A549 (cell line): ENCODE results near the gene RASA3. TPM values are rescaled to one million over a fixed set of nuclear protein-coding genes. Genes with fewer than 3 reads are reported as not detected.

Experiments used
- ATAC-seq, 2 experiments: fragments of 200-7000 bp in 1 of 2; fragments of >200 bp in 1 of 2; cut with Nextera tagmentation in 1 of 2; cut with Tn5 transposase in 1 of 2; 3 replicates each; pipeline versions ENCODE4 v1.8.0 to v1.9.1; 2018 to 2020; ENCODE audit warnings: mild to moderate bottlenecking in 1 of 2, moderate library complexity in 1 of 2
- CTCF ChIA-PET: fragments of 300-600 bp; sonication (Branson Sonifier 250); formaldehyde crosslinking; extraction: SDS; loops from one replicate; lab custom pipeline; 2021; ENCODE audit warnings: antibody characterized with exemption, inconsistent platforms; lab: Yijun Ruan, JAX
- POLR2A ChIA-PET: fragments of 350-600 bp; formaldehyde crosslinking; extraction: SDS; loops from one replicate; lab custom pipeline; 2021; ENCODE audit warnings: antibody characterized with exemption, inconsistent platforms; lab: Yijun Ruan, JAX
- DNase-seq, 2 experiments: peaks; one replicate each; pipeline versions ENCODE4 v3.0.0 to v3.0.0-alpha.2; 2011 to 2016; ENCODE audit warnings: low read depth in 1 of 2, low spot score in 1 of 2
- FAIRE-seq: peaks from 2 replicates; lab custom pipeline; 2011; peaks lifted over from hg19 to GRCh38; lab: Jason Lieb, UNC
- H3K27ac ChIP-seq, 2 experiments: fragments of >200 bp; sonication (Bioruptor Twin); formaldehyde crosslinking; 3 replicates each; pipeline ENCODE4 v1.5.1; 2016 to 2017
- H3K4me1 ChIP-seq: fragments of >200 bp; sonication (Bioruptor Twin); formaldehyde crosslinking; 3 replicates; pipeline ENCODE4 v1.6.1; 2016
- H3K4me2 ChIP-seq: fragments of >200 bp; sonication (Bioruptor Twin); formaldehyde crosslinking; 3 replicates; pipeline ENCODE4 v1.6.1; 2016
- H3K4me3 ChIP-seq: fragments of >200 bp; sonication (Bioruptor Twin); formaldehyde crosslinking; 3 replicates; pipeline ENCODE4 v1.5.1; 2016
- H3K9me3 ChIP-seq: fragments of >200 bp; sonication (Bioruptor Twin); formaldehyde crosslinking; 3 replicates; pipeline ENCODE4 v1.6.1; 2016
- BHLHE40 ChIP-seq: IDR thresholded peaks from 2 replicates; pipeline ENCODE4 v1.6.1; 2012; ENCODE audit warnings: low read depth, low read length, inconsistent platforms
- CEBPB ChIP-seq, 2 experiments: fragments of >200 bp in 1 of 2; sonication (Bioruptor Twin) in 1 of 2; formaldehyde crosslinking in 1 of 2; IDR thresholded peaks; 2 replicates each; pipeline ENCODE4 v1.6.1; 2012 to 2016
- CHD2 ChIP-seq: fragments of 150-350 bp; IDR thresholded peaks from 2 replicates; pipeline ENCODE4 v1.6.1; 2014; ENCODE audit warnings: low read length; ENCODE audit not compliant: partially characterized antibody
- CHD4 ChIP-seq: fragments of 200-600 bp; sonication (generic); IDR thresholded peaks from 2 replicates; pipeline ENCODE4 v1.6.1; 2016; ENCODE audit warnings: antibody characterized with exemption, mild to moderate bottlenecking, borderline replicate concordance
- EHF ChIP-seq: fragments of 250-450 bp; sonication (Bioruptor Pico); IDR thresholded peaks from 2 replicates; pipeline ENCODE4 v1.5.0; 2020; ENCODE audit warnings: mild to moderate bottlenecking
- FOSL2 ChIP-seq, 2 experiments: fragments of 450-650 bp in 1 of 2; fragments of >200 bp in 1 of 2; sonication (Bioruptor Twin) in 1 of 2; formaldehyde crosslinking; IDR thresholded peaks; 2 replicates each; pipeline versions ENCODE4 v1.5.0 to v1.6.1; 2016 to 2020; ENCODE audit warnings: mild to moderate bottlenecking in 1 of 2, moderate library complexity in 1 of 2
- FOXS1 ChIP-seq: fragments of 250-450 bp; sonication (Bioruptor Pico); IDR thresholded peaks from 2 replicates; pipeline ENCODE4 v1.5.0; 2020; ENCODE audit warnings: mild to moderate bottlenecking, moderate library complexity
- HEYL ChIP-seq: fragments of 250-450 bp; sonication (Bioruptor Pico); IDR thresholded peaks from 2 replicates; pipeline ENCODE4 v1.8.0; 2021; ENCODE audit warnings: mild to moderate bottlenecking, moderate library complexity
- HMGXB4 ChIP-seq: fragments of 250-450 bp; sonication (Bioruptor Pico); IDR thresholded peaks from 2 replicates; pipeline ENCODE4 v1.5.0; 2021; ENCODE audit warnings: mild to moderate bottlenecking, moderate library complexity, borderline replicate concordance
- HOXB5 ChIP-seq: fragments of 250-450 bp; sonication (Bioruptor Pico); IDR thresholded peaks from 2 replicates; pipeline ENCODE4 v1.5.0; 2020; ENCODE audit warnings: mild to moderate bottlenecking, moderate library complexity
- KDM5A ChIP-seq: fragments of 200-600 bp; sonication (generic); IDR thresholded peaks from 2 replicates; pipeline ENCODE4 v1.6.1; 2016; ENCODE audit warnings: antibody characterized with exemption, mild to moderate bottlenecking
- MYC ChIP-seq: IDR thresholded peaks from 2 replicates; pipeline ENCODE4 v1.6.1; 2012; ENCODE audit warnings: mild to moderate bottlenecking, inconsistent platforms, low read length, improper control_type of control experiment, borderline replicate concordance
- NFE2L2 ChIP-seq: fragments of 150-350 bp; conservative IDR thresholded peaks from 2 replicates; pipeline ENCODE4 v1.6.1; 2014; ENCODE audit warnings: low read length
- NR3C1 ChIP-seq: fragments of >200 bp; sonication (Bioruptor Twin); formaldehyde crosslinking; IDR thresholded peaks from 3 replicates; pipeline ENCODE4 v1.6.1; 2017
- PHF8 ChIP-seq: fragments of 200-600 bp; sonication (generic); IDR thresholded peaks from 2 replicates; pipeline ENCODE4 v1.6.1; 2016; ENCODE audit warnings: low read depth, mild to moderate bottlenecking, antibody characterized with exemption, moderate library complexity, borderline replicate concordance
- POLR2A ChIP-seq: IDR thresholded peaks from 2 replicates; pipeline ENCODE4 v1.6.1; 2012; ENCODE audit warnings: mild to moderate bottlenecking, low read length
- RNF2 ChIP-seq: fragments of 200-600 bp; sonication (generic); IDR thresholded peaks from 2 replicates; pipeline ENCODE4 v1.6.1; 2016; ENCODE audit warnings: low read depth, mild to moderate bottlenecking, antibody characterized with exemption, moderate library complexity, borderline replicate concordance
- TP53 ChIP-seq: fragments of 250-450 bp; sonication (Bioruptor Pico); IDR thresholded peaks from 2 replicates; pipeline ENCODE4 v1.5.0; 2021; ENCODE audit warnings: mild to moderate bottlenecking, moderate library complexity
- ZFP36 ChIP-seq: fragments of 450-650 bp; IDR thresholded peaks from 2 replicates; pipeline ENCODE4 v1.6.1; 2014; ENCODE audit warnings: borderline replicate concordance; ENCODE audit not compliant: partially characterized antibody
- WGBS: methylation state at CpG from one replicate; pipeline ENCODE4 v1.1.6; 2017; ENCODE audit errors: missing lambda C conversion rate; 5-methylcytosine and 5-hydroxymethylcytosine counted together
- polyA plus RNA-seq, 4 experiments: library from polyadenylated mRNA; depleted of rRNA in 3 of 4; stranded (reverse); fragments of >200 nt; fragmentation: RNase III in 1 of 4; extraction: RNeasy Plus Mini Kit Qiagen cat#74134 plus additional on column Dnase treatment in 1 of 4; gene quantifications; 2 replicates in 3 of 4; 3 replicates in 1 of 4; pipeline ENCODE4 v1.2.3, GENCODE V29; 2011 to 2017
- TF ChIP-seq, protein P1 (sequence below): fragments of 450-650 bp; IDR thresholded peaks from 2 replicates; pipeline ENCODE4 v1.6.1; 2014; ENCODE audit warnings: antibody characterized with exemption
- TF ChIP-seq, protein P2 (sequence below): fragments of >200 bp; sonication (Bioruptor Twin); formaldehyde crosslinking; IDR thresholded peaks from 3 replicates; pipeline ENCODE4 v1.6.1; 2016
- TF ChIP-seq, protein P3 (sequence below): fragments of >200 bp; sonication (Bioruptor Twin); formaldehyde crosslinking; IDR thresholded peaks from 3 replicates; pipeline ENCODE4 v1.5.1; 2016

Gene RASA3
- polyA plus RNA-seq, 2 of the 4 experiments (the other 2 are of a cell fraction): 4.3 to 7.6 TPM

DNA sequence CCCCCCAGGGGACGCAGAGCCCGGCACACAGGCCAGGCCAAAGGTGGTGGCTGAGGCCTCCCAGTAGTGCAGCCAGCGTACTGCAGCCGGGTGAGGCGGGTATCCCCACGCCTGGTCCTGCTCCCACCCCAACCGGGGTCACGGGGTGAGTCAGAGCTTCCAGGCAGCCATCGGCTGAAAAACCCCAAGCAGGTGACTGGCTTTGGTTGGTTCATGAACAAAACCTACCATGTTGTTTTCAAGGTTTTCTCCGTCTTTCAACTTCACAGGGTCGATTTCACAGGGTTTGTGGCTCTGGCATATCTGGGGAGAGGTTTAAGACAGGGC lies 116.5 kb downstream of the RASA3 start:
- DNase-seq: no peak
- POLR2A ChIA-PET: no interaction called here
- H3K4me1 ChIP-seq: no peaks in the 10 kb centered on the region
- no peak for TF ChIP-seq NR3C1
- no peak for TF ChIP-seq BHLHE40
- no peak for TF ChIP-seq ZFP36
- TF ChIP-seq POLR2A: no peak
- no peak for TF ChIP-seq MYC
- no peak for TF ChIP-seq RNF2
- TF ChIP-seq, all 56 proteins: peak for 0
- FAIRE-seq: no peak
- CTCF ChIA-PET: no interaction called here
- no peak for ATAC-seq
- 96% methylated on average over 5 of the region's 11 CpGs for WGBS
- Histone ChIP-seq H3K27ac (no peak overlapping the region), H3K9me3 (no peaks in the 10 kb centered on the region), H3K4me3 (no peak overlapping the region), H3K4me2 (no peak overlapping the region)

DNA sequence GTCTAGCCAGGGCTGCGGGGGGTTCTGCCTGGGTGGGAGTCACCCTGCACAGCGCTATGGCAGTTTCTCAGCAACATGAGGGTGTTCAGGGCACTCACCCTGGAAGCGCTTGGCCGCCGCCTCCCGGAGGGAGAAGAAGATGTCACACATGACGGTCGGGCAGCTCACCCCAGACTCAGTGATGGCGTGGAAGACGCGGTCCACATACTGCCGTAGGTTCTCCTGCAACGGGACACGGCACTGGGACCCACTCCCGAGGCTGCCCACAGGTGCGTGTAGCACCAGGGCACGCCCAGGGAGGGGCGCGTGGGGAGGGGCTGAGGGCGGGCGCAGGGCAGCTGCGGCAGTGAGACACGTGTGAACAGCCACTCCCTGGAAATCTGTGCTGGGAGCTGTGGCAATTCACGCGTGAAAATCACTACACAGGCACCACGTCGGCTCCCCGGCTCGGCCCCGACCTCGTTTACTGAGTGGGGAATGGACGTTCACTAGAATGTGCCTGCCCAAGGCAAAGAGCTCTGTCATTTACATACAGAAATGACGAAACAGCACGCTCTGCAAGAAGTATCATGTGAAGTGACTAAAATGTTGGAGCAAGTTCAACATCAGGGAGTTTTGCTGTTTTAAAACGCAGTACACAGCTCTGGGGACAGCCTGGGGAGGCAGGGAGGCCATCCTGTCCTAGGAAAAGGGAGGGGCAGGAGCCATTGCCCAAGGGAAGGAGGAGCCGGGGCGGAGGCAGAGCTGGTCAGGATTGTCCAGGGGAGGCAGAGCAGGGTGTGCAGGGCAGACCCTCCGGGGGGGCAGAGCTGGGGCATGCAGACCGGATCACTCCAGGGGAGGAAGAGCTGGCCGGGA lies 117.1 kb downstream of the RASA3 start:
- no peak for FAIRE-seq
- Histone ChIP-seq H3K4me1 (no peaks in the 10 kb centered on the region), H3K4me2 (no peak overlapping the region), H3K9me3 (no peaks in the 10 kb centered on the region), H3K4me3 (no peak overlapping the region), H3K27ac (no peak overlapping the region)
- peak in 1 of 2 experiments; percentile 31; a peak in 1 of 6 replicates for ATAC-seq
- ChIA-PET CTCF (no interaction called here), POLR2A (no interaction called here)
- no peak for DNase-seq
- 87% methylated on average over 26 of the region's 40 CpGs for WGBS
- TF ChIP-seq HEYL (CRISPR knock-in tag) (no peak), EHF (CRISPR knock-in tag) (no peak), HOXB5 (no peak), HMGXB4 (no peak), FOXS1 (CRISPR knock-in tag) (no peak)
- TF ChIP-seq, protein P1, sequence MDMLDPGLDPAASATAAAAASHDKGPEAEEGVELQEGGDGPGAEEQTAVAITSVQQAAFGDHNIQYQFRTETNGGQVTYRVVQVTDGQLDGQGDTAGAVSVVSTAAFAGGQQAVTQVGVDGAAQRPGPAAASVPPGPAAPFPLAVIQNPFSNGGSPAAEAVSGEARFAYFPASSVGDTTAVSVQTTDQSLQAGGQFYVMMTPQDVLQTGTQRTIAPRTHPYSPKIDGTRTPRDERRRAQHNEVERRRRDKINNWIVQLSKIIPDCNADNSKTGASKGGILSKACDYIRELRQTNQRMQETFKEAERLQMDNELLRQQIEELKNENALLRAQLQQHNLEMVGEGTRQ: no peak
- TF ChIP-seq, protein P2, sequence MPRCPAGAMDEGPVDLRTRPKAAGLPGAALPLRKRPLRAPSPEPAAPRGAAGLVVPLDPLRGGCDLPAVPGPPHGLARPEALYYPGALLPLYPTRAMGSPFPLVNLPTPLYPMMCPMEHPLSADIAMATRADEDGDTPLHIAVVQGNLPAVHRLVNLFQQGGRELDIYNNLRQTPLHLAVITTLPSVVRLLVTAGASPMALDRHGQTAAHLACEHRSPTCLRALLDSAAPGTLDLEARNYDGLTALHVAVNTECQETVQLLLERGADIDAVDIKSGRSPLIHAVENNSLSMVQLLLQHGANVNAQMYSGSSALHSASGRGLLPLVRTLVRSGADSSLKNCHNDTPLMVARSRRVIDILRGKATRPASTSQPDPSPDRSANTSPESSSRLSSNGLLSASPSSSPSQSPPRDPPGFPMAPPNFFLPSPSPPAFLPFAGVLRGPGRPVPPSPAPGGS: no peak

GRCh38 chr13:114013952-114014629 lies 118.3 kb downstream of the RASA3 start:
- ChIA-PET CTCF (no interaction called here), POLR2A (no interaction called here)
- 92% methylated on average over 12 of the region's 22 CpGs for WGBS
- H3K27ac ChIP-seq: no peak overlapping the region
- FAIRE-seq (no peak), DNase-seq (no peak), ATAC-seq (no peak)
- H3K4me2 ChIP-seq: no peak overlapping the region
- no peaks in the 10 kb centered on the region for H3K4me1 ChIP-seq
- no peak overlapping the region for H3K4me3 ChIP-seq
- no peaks in the 10 kb centered on the region for H3K9me3 ChIP-seq
- TF ChIP-seq NFE2L2: no peak

GRCh38 chr13:114013336-114013735 lies 119.1 kb downstream of the RASA3 start:
- H3K4me3 ChIP-seq: no peak overlapping the region
- DNase-seq (no peak), ATAC-seq (no peak), FAIRE-seq (no peak)
- H3K9me3 ChIP-seq: no peaks in the 10 kb centered on the region
- H3K4me2 ChIP-seq: no peak overlapping the region
- 100% methylated on average over 3 of the region's 4 CpGs for WGBS
- H3K27ac ChIP-seq: no peak overlapping the region
- POLR2A ChIA-PET: no interaction called here
- TF ChIP-seq POLR2A: no peak
- TF ChIP-seq FOSL2 (IDR thresholded peaks at IDR 0.05): no peak
- TF ChIP-seq FOSL2 (CRISPR knock-in tag; IDR thresholded peaks at IDR 0.05): no peak
- no peak for TF ChIP-seq CHD2
- no peak for TF ChIP-seq KDM5A
- TF ChIP-seq ZFP36: no peak
- TF ChIP-seq CEBPB (IDR thresholded peaks at IDR 0.05): no peak
- TF ChIP-seq, protein P3, sequence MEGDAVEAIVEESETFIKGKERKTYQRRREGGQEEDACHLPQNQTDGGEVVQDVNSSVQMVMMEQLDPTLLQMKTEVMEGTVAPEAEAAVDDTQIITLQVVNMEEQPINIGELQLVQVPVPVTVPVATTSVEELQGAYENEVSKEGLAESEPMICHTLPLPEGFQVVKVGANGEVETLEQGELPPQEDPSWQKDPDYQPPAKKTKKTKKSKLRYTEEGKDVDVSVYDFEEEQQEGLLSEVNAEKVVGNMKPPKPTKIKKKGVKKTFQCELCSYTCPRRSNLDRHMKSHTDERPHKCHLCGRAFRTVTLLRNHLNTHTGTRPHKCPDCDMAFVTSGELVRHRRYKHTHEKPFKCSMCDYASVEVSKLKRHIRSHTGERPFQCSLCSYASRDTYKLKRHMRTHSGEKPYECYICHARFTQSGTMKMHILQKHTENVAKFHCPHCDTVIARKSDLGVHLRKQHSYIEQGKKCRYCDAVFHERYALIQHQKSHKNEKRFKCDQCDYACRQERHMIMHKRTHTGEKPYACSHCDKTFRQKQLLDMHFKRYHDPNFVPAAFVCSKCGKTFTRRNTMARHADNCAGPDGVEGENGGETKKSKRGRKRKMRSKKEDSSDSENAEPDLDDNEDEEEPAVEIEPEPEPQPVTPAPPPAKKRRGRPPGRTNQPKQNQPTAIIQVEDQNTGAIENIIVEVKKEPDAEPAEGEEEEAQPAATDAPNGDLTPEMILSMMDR: no peak
- no peak for TF ChIP-seq CHD4
- TF ChIP-seq PHF8: no peak
- no peak for TF ChIP-seq TP53 (CRISPR knock-in tag)
- no peaks in the 10 kb centered on the region for H3K4me1 ChIP-seq
- CTCF ChIA-PET: no interaction called here
